Ovary (tissue), 9 donors: ENCODE measurements around the gene FNBP1L. TPM values are rescaled to one million over a fixed set of nuclear protein-coding genes. Genes with fewer than 3 reads are reported as not detected.

Experiments used
- DNase-seq, 5 donors: peaks; one replicate each; pipeline ENCODE4 v3.0.0-alpha.2; 2019 to 2020
- H3K27ac ChIP-seq, 2 donors: fragments of 200-600 bp; one replicate each; pipeline versions ENCODE4 v1.5.1 to v1.8.0; 2019 to 2022
- H3K27me3 ChIP-seq: fragments of 200-600 bp; one replicate; pipeline ENCODE4 v1.8.0; 2022
- H3K36me3 ChIP-seq: fragments of 200-600 bp; sonication (generic); one replicate; pipeline ENCODE4 v1.5.1; 2019
- H3K4me1 ChIP-seq: one replicate; pipeline ENCODE4 v1.8.1; 2013; ENCODE audit warnings: mild to moderate bottlenecking, moderate library complexity; ENCODE audit not compliant: insufficient read depth
- H3K4me3 ChIP-seq: fragments of 200-600 bp; sonication (generic); one replicate; pipeline ENCODE4 v1.5.1; 2017
- H3K9me3 ChIP-seq, 2 donors: fragments of 200-600 bp in 1 of 2; sonication (generic) in 1 of 2; one replicate each; pipeline versions ENCODE4 v1.5.1 to v1.8.1; 2013 to 2019; ENCODE audit warnings: mild to moderate bottlenecking in 1 of 2, moderate library complexity in 1 of 2
- CTCF ChIP-seq, 3 donors: fragments of 450-650 bp in 2 of 3; fragments of 200-600 bp in 1 of 3; IDR thresholded peaks; one replicate each; pipeline versions ENCODE4 v1.5.1 to v1.8.0; 2016 to 2022; ENCODE audit warnings: antibody characterized with exemption in 3 of 3, mild to moderate bottlenecking in 1 of 3
- EP300 ChIP-seq: sonication (generic); formaldehyde crosslinking; IDR thresholded peaks from one replicate; pipeline ENCODE4 v1.6.1; 2017; ENCODE audit warnings: antibody characterized with exemption
- POLR2A ChIP-seq: fragments of 450-650 bp; IDR thresholded peaks from one replicate; pipeline ENCODE4 v1.6.1; 2017; ENCODE audit warnings: antibody characterized with exemption, mild to moderate bottlenecking, moderate library complexity
- WGBS, 3 donors: extraction: QIAGEN DNeasy Blood & Tissue Kit in 1 of 3; methylation state at CpG; one replicate each; pipeline versions ENCODE4 v1.1.5 to v1.1.7; 2013 to 2017; 5-methylcytosine and 5-hydroxymethylcytosine counted together
- intact Hi-C, 4 donors: fragments of 100-400 bp; cut with DNase I; formaldehyde crosslinking; loops; one replicate each; pipeline versions ENCODE4 v1.11.0 to v1.15.1; 2022 to 2023
- polyA plus RNA-seq, 2 donors: library from polyadenylated mRNA; stranded (reverse); fragments of 200-250 nt in 1 of 2; fragments of 350-450 nt in 1 of 2; fragmentation: Illumina TruSeq in 1 of 2; extraction: RNeasy Lipid Tissue Mini Kit (QIAGEN cat#74804) in 1 of 2; gene quantifications; one replicate each; pipeline ENCODE4 v1.2.3, GENCODE V29; 2013 to 2014
- total RNA-seq, 7 donors: library from RNA; depleted of rRNA in 2 of 7; stranded (reverse); fragments of >200 nt in 2 of 7; fragmentation: NEBNext Ultra II Directional in 3 of 7; extraction: Animal tissue kit (Norgen Biotek cat#: 25700) in 3 of 7; gene quantifications; one replicate each; pipeline versions ENCODE4 v1.1.0 to v1.2.4, GENCODE V29; 2016 to 2023
- donor health status: DM: no; HTN: no; CAD: no; lungs with moderate emphysema.
- donor health status: DM: no; HTN: no; CAD: no.
- donor health status: Bipolar disorder and iron deficiency.
- donor health status: DM: yes; HTN: yes; CAD: no.
- donor health status: DM: no; HTN: no; CAD: no.
- donor health status: DM: yes; HTN: yes; CAD: no.

FNBP1L gene
- total and polyA plus RNA-seq, 9 donors, result 11.9 to 27.6 (median 18.4) TPM

DNA sequence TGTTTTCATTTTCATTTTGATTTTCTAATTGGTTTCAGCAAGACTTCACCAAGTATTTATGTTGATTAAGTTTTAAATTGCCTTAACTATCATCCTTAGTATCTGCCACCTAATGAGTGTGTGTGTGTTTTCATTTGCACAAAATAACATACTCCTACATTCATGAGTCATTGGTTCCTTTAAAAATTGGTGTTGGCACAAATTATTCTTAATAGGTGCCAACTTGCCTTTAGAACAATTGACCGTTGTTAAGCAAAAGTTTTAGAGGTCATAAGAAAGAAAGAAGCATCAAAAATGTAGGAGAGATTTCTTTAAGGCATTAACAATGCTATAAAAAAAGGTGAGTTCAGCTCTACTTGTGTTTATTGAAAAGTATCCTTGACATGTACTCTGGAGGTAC is 77.5 kb downstream of the FNBP1L start:
- Histone ChIP-seq H3K36me3 (no peaks in the 10 kb centered on the region), H3K9me3 (no peaks in the 10 kb centered on the region), H3K27ac (no peak overlapping the region), H3K4me1 (no peaks in the 10 kb centered on the region), H3K4me3 (no peak overlapping the region), H3K27me3 (no peaks in the 10 kb centered on the region)
- intact Hi-C loops, result no loop called here
- TF ChIP-seq EP300, result no peak
- no peak for TF ChIP-seq POLR2A
- DNase-seq, result no peak
- 72 to 76% (median 74%) methylated on average over 1 of the region's 1 CpG for WGBS, 3 donors

DNA sequence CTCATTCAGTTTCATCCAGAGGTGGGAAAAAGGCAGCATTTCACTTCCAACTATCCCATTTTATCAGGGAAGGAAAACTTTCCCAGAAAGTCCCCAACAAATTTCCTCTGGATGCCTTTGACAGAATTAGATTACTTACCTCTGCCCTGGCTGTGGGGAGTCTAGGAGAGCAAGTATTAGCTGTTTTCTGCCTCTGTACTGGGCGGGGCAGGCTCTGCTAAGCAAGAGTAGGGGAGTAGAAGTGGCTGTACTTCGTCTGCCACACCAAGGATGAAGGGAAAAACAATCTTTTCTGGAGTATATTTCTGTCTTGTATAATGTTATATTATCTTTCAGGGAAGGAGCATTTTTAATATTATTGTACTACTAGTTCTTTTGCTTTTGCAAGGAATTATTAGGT is 78.5 kb downstream of the FNBP1L start:
- H3K4me1 ChIP-seq, result no peaks in the 10 kb centered on the region
- TF ChIP-seq POLR2A (no peak), CTCF (IDR thresholded peaks at IDR 0.05) (no peak), EP300 (no peak)
- intact Hi-C loops, result no loop called here
- no peak overlapping the region for H3K4me3 ChIP-seq
- H3K9me3 ChIP-seq, result no peaks in the 10 kb centered on the region
- no peaks in the 10 kb centered on the region for H3K27me3 ChIP-seq
- no peak for DNase-seq
- no peaks in the 10 kb centered on the region for H3K36me3 ChIP-seq
- 82 to 93% (median 85%) methylated on average over 2 of the region's 2 CpGs for WGBS, 3 donors
- H3K27ac ChIP-seq, result no peak overlapping the region

GRCh38 chr1:93528412-93528811 is 80.5 kb downstream of the FNBP1L start:
- intact Hi-C loops, result no loop called here
- Histone ChIP-seq H3K9me3 (no peaks in the 10 kb centered on the region), H3K4me1 (no peaks in the 10 kb centered on the region), H3K27me3 (no peaks in the 10 kb centered on the region), H3K36me3 (no peaks in the 10 kb centered on the region), H3K27ac (no peak overlapping the region), H3K4me3 (no peak overlapping the region)
- WGBS, 3 donors, result 93 to 95% (median 94%) methylated on average over 1 of the region's 1 CpG
- TF ChIP-seq EP300 (no peak), POLR2A (no peak)
- no peak for DNase-seq

GRCh38 chr1:93531193-93531592 is 83.3 kb downstream of the FNBP1L start:
- DNase-seq, result no peak
- Histone ChIP-seq H3K27ac (no peak overlapping the region), H3K27me3 (no peaks in the 10 kb centered on the region), H3K9me3 (no peaks in the 10 kb centered on the region), H3K4me3 (no peak overlapping the region), H3K4me1 (no peaks in the 10 kb centered on the region), H3K36me3 (no peaks in the 10 kb centered on the region)
- 54 to 65% (median 54%) methylated on average over 2 of the region's 2 CpGs for WGBS, 3 donors
- TF ChIP-seq POLR2A, result no peak
- intact Hi-C loops, result no loop called here

- Histone ChIP-seq H3K27me3 (no peaks in the 10 kb centered on the region), H3K9me3 (no peaks in the 10 kb centered on the region), H3K36me3 (no peaks in the 10 kb centered on the region), H3K4me1 (no peaks in the 10 kb centered on the region), H3K4me3 (no peak overlapping the region), H3K27ac (no peak overlapping the region)
- WGBS, 3 donors, result 96 to 98% (median 96%) methylated on average over 3 of the region's 3 CpGs
- no peak for DNase-seq
- TF ChIP-seq CTCF (IDR thresholded peaks at IDR 0.05) (no peak), POLR2A (no peak), EP300 (no peak)
- intact Hi-C loops, result no loop called here
These were observed 85.0 kb downstream of the FNBP1L start for GRCh38 chr1:93532780-93533378.

DNA sequence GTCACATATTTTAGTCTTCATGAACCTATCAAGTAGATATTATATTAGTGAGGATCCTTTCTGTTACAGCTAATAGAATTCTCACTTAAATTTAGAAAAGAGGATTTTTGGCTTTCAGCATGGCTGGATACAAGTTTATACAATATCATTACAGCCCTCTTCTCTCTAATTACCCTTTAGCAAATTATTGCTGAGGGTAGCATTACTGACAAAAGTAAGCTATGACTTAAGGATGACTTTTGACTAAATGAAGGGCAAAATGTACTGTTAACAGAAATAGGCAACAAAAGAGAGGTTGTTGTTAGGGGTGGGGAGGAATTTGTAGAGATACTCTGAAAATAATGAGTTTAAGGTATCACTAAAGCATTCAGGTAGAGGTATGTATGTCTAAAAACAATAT is 85.8 kb downstream of the FNBP1L start:
- no peaks in the 10 kb centered on the region for H3K9me3 ChIP-seq
- no peaks in the 10 kb centered on the region for H3K36me3 ChIP-seq
- no peak overlapping the region for H3K4me3 ChIP-seq
- no peak overlapping the region for H3K27ac ChIP-seq
- no peak for DNase-seq
- no peaks in the 10 kb centered on the region for H3K27me3 ChIP-seq
- no peaks in the 10 kb centered on the region for H3K4me1 ChIP-seq
- intact Hi-C loops, result no loop called here
- TF ChIP-seq CTCF (IDR thresholded peaks at IDR 0.05) (no peak), POLR2A (no peak), EP300 (no peak)
